ENCODE results near the gene SSBP3.

SSBP3 gene

DNA sequence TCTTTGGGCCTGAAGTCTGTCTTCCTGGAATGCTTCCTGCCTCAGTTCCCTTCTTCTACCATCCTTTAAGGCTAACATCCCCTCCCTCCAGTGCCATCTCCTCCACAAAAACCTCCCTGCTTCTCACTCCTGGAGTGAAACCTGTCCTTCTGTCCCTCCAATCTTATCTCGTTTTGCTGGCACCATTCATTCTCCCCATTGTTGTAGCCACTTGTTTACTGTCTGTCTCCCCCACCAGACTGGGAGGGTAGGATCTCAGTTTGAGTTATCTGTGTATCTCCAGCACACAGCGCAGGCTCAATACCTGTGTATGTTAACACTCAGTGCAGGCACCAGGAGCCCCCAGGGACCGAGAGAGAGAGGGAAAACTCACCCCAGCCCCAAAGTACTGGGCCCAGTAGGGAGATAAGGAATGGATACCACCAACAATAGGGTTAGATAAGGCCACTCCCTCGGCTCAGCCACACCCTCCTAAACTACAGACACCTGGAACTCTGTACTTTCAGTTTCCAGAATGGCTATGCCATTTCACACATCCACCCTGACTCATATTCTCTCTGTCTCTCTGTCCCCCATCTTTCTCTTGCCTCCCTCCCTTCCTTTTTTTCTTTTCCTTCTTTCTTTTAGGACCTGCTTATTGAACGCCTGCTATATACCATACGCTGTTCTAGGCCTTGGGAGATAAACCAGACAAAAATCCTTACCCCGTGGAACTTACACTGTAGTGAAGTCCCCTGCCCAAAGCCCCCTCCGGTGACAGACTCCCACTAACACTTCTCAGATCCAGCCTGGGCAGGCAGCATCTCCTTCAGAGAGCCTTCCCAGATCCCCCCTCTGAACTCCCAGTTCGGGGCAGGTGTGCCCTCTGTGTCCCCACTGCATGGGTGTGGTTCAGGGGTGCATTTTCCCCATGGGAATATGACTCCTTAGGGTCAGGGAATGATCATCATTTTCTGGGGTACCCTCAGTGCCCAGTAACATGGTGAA lies 3.3 kb upstream of the SSBP3 start:
- DNase-seq = no peak

GRCh38 chr1:54408147-54409066 lies 2.2 kb upstream of the SSBP3 start:
- DNase-seq = no peak

GRCh38 chr1:54407404-54408146 lies 1.4 kb upstream of the SSBP3 start:
- DNase-seq = peak; percentile 95

- no peak for DNase-seq
Observed at GRCh38 chr1:54407154-54407403, 885 bp upstream of the SSBP3 start.

DNA sequence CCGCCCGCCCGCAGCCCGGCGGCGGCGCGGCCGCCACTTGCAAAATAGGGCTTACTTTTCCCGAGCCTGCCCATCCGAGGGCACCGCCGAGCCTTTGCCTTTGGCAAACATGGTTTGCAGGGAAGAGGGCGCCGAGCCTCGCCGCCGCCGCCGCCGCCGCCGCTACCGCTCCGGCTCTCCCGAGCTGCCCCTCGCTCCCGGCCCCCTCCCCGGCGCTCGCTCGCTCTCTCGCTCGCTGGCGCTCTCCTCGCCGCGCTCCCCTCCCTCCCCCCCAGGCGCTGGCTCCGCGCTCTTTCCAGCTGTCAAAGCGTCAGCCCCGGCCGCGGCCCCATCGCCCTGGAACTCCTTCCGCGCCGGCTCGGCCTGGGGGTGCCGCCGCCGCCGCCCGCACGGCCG lies 298 bp downstream of the SSBP3 start:
- no peak for DNase-seq

GRCh38 chr1:54404939-54405897 lies 976 bp downstream of the SSBP3 start:
- no peak for DNase-seq

DNA sequence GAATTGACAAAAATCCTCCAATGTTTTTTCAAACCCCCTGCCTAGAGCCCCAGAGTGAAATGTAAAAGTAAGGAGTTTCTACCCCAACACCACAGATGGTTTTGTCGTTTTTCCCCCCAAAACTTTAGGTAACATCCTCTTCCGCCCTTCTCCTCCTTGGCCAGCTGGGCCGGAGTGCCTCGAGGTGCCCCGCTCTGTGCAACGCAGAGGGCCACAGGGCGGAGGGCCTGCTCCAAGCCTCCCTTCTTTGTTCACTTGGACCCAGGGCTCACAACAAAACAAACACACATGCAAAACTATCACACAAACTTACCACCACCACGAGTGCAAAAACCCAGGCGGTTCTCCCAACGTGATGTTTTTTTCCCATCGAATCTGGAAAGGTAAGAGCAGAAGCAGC lies 1.9 kb downstream of the SSBP3 start:
- DNase-seq = no peak

GRCh38 chr1:54403808-54404261 lies 2.4 kb downstream of the SSBP3 start:
- DNase-seq = no peak

GRCh38 chr1:54403405-54403804 lies 2.8 kb downstream of the SSBP3 start:
- DNase-seq = no peak

GRCh38 chr1:54402896-54403295 lies 3.3 kb downstream of the SSBP3 start:
- DNase-seq = no peak

- no peak for DNase-seq
Observed at GRCh38 chr1:54401799-54402198, 4.4 kb downstream of the SSBP3 start.

DNA sequence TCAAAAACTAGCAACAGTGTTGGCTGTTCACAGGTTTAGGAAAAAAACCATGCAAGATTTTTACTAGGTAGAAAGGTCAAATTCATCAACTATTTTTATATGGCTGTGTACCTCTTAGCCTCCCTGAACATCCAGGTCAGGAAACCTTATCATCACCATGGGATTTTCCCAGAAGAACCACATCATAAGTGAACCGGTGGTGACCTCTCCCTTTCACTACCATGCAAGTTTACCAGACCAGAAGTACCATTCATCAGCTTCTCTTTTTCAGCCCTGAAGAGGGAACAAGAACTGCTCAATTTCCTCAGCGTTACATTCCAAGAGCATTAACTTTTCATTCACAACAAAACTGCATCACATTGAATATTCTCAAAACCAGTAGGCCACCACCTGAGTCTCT lies 5.9 kb downstream of the SSBP3 start:
- DNase-seq = no peak

DNA sequence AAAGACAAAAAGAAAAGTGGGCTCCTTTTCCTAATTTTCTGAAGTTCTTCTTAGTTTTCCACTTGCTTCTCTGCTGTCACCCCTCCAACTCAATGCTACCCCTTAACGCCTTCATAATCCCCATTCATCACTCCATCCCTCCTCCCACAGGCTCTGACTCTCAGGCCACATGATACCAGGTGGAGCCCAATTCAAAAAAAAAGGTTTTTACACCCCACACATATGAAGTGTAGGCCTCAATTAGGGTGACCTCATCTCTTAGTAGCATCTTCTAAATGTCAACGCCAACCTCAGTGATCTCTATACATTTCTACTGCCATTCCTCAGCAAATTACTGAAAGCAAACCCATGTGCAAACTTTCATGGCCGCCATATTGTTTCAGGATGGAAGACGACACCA lies 6.4 kb downstream of the SSBP3 start:
- no peak for DNase-seq

DNA sequence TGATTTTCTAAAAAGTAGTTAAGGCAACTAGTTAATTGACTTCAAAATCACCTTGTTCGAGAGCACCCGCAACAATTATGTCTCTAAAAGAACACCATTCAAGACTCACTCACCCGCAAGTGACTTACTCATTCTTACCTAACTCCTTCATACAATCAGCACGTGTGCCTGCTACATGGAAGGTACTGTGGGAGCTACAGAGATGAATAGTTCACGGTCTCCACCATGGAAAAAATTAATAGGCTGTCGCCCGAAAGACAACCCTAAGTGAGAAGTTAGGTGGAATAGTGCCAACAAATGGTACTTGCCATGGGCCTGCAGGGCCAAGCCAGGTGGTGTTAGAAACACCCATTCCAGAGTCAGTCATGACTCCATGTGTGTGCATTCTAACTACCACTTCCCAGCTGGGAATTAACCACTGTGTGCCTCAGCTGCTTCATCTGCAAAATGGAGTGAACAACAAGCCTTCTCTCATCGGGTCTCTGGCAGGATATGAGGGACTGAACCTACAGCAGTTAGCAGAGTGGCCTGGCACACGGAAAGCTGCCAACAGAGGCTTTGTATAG lies 7.1 kb downstream of the SSBP3 start:
- DNase-seq = no peak

DNA sequence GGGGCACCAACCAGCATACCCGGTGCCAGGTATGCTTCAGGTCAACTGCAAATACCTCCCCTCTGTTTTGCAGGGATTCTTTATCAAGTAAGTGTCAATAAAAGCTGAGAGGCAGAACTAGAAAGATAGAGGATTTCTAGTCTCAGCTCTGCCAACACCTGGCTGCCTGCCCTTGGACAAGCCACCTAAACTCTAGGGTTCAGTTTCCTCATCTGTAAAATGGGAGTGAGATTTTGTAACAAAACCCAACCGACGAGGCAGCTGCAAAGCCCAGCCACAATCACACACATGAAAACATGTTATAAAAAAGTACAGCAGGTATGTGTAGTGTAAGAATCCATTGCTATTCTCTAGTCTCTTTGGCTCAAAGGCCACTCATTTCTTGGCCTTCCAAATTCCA lies 8.2 kb downstream of the SSBP3 start:
- DNase-seq = no peak

GRCh38 chr1:54397090-54397591 lies 9.1 kb downstream of the SSBP3 start:
- DNase-seq = no peak

DNA sequence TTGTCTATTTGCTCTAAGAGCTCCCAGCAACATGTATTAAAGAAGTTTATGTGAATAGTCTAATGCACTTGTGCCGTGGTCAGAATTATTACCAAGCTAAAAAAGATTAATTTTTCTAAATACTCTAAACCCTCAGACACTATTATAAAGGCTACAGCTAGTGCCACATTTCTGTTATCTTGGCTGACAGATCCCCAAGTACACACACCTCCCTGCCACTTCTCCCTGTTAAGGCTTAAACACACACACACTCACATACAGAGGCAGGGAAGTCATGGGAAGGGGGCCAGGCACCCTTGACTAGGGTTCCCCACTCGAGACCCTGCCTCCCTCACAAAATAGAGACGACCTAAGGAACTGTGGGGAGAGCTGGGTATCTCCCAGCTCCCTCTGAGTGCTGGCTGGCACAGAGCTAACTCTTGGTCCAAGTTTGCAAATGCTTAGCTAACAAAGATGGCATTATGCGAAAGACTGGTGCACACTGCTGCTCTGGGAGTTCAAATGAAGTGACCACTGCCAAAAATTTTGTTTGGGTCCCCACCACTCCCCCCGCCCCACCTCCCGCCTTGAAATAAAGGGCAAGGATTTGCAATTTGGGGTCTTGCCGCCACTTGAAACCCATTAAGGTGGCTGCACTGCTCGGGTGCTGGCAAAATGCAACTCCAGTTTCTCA lies 9.8 kb downstream of the SSBP3 start:
- DNase-seq = no peak

DNA sequence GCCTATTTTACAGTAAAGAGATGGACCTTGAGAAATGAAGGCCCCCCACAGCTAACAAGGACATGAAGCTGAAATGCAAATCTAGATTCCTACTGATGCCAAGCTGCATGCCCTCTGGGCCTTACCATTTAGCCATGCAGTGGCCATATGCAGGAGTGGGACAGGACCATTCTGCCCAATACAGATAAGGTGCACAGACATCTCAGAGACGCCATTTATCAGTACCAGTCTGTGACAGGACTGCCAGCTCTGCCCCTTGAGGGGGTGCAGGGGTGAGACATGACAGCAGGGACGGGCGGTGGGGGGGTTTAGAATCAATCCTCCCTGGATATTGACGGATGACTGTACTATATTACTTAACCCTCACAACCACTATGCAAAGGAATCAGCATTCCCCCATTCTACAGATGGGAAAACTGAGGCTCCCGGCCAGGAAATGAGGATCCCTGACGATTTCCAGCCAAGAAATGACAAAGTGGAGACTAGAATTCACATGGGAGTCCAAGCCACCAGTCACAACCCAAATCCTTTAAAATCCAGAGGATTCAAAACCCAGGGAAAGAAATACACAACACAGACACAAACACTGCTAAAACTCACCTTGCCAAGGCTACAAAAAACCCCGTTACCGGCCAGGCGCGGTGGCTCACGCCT lies 10.8 kb downstream of the SSBP3 start:
- DNase-seq = no peak

- no peak for DNase-seq
Observed at GRCh38 chr1:54394104-54394503, 12.1 kb downstream of the SSBP3 start.

DNA sequence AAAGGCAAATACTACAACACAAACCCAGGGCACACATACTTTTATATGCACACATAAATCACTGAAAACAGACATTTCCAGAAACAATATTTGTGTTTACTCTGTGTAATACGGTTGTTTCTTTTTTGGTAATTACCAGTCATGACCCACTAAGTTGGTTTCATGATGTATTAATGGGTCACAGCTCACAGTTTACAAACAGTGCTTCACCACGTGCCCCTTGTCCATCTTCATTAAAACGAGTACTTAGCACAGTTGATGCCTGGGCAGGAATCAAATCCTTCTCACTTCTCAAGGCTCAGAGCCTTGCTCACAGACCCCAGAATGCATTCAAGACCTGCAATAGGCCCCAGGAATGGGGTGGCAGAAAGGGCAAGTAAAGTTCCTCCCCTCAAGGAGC lies 13.8 kb downstream of the SSBP3 start:
- DNase-seq = no peak
